ENCODE data around the gene EYA3.

DNA sequence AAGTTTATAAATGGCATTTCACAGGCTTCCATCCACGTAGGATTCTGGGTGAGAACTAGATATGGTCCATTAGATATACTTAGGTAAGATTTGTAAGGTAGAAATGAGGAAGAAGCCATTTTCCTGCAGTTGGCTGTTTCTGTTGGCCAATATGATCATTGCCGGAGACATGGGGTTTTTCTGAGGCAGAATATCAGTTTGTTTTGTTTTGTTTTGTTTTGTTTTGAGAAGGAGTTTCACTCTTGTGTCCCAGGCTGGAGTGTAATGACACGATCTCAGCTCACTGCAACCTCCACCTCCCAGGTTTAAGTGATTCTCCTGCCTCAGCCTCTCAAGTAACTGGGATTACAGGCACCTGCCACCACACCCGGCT lies 8.7 kb upstream of the EYA3 start:
- TF ChIP-seq TBP (IDR thresholded peaks at IDR 0.05; ENCODE audit: low read depth, low read length) (no peak), CTCF (IDR thresholded peaks at IDR 0.05; ENCODE audit: control extremely low read depth in 1 of 3, insufficient read depth in 1 of 3, low read depth in 1 of 3, low read length in 3 of 3) (no peak), POLR2AphosphoS5 (IDR thresholded peaks at IDR 0.05; ENCODE audit: low read depth, low read length) (no peak), CHD2 (IDR thresholded peaks at IDR 0.05; ENCODE audit: low read length) (no peak), TAF7 (optimal IDR thresholded peaks at IDR 0.05; ENCODE audit: borderline replicate concordance, low read depth, low read length) (no peak), NANOG (IDR thresholded peaks at IDR 0.05; ENCODE audit: insufficient read depth, low read depth, low read length, poor library complexity, severe bottlenecking) (no peak), HDAC2 (IDR thresholded peaks at IDR 0.05; ENCODE audit: borderline replicate concordance in 1 of 2, low read depth in 2 of 2, low read length in 2 of 2) (no peak), EZH2 (IDR thresholded peaks at IDR 0.05; ENCODE audit: low read depth, low read length, severe bottlenecking) (no peak), CREB1 (IDR thresholded peaks at IDR 0.05) (no peak), EP300 (IDR thresholded peaks at IDR 0.05; ENCODE audit: borderline replicate concordance in 1 of 2, low read depth in 2 of 2, low read length in 2 of 2) (no peak)
- TF ChIP-seq, protein P1, sequence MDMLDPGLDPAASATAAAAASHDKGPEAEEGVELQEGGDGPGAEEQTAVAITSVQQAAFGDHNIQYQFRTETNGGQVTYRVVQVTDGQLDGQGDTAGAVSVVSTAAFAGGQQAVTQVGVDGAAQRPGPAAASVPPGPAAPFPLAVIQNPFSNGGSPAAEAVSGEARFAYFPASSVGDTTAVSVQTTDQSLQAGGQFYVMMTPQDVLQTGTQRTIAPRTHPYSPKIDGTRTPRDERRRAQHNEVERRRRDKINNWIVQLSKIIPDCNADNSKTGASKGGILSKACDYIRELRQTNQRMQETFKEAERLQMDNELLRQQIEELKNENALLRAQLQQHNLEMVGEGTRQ (IDR thresholded peaks at IDR 0.05; ENCODE audit: low read length), result no peak
- TF ChIP-seq, protein P2, sequence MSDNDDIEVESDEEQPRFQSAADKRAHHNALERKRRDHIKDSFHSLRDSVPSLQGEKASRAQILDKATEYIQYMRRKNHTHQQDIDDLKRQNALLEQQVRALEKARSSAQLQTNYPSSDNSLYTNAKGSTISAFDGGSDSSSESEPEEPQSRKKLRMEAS (IDR thresholded peaks at IDR 0.05), result no peak

Measured in H1 (cell line).